Activated T-helper 2 cell treated with anti-CD3 and anti-CD28 coated beads, Interferon-gamma antibody, Interleukin-2, Interleukin-4, amounts not matched to agents 10 μg/mL and 5 μg/mL and 100 μg/mL, durations not matched to agents 14 hours and 24 hours and 36 hours (primary cell): ENCODE data around the gene PHF23. TPM values are rescaled to one million over a fixed set of nuclear protein-coding genes. Genes with fewer than 3 reads are reported as not detected.

Source experiments
- DNase-seq: peaks from one replicate; pipeline ENCODE4 v3.0.0; 2021; ENCODE audit warnings: low spot score
- H3K27ac Mint-ChIP-seq: one replicate; pipeline ENCODE4 v1.8.0; 2021; ENCODE audit warnings: mixed read lengths
- H3K27me3 Mint-ChIP-seq: one replicate; pipeline ENCODE4 v1.8.0; 2021; ENCODE audit warnings: low read depth, mixed read lengths
- H3K36me3 Mint-ChIP-seq: one replicate; pipeline ENCODE4 v1.8.0; 2021; ENCODE audit warnings: low read depth, mixed read lengths
- H3K4me1 Mint-ChIP-seq: one replicate; pipeline ENCODE4 v1.8.0; 2021; ENCODE audit warnings: low read depth, mixed read lengths
- H3K4me3 Mint-ChIP-seq: one replicate; pipeline ENCODE4 v1.8.0; 2021; ENCODE audit warnings: low read depth, mild to moderate bottlenecking, moderate library complexity, mixed read lengths
- H3K9me3 Mint-ChIP-seq: one replicate; pipeline ENCODE4 v1.8.0; 2021; ENCODE audit warnings: mixed read lengths
- intact Hi-C: fragments of 100-400 bp; cut with micrococcal nuclease; formaldehyde crosslinking; loops from one replicate; pipeline ENCODE4 v1.15.1; 2023
- total RNA-seq: library from RNA; stranded (reverse); gene quantifications from 2 replicates; pipeline ENCODE4 v1.2.3, GENCODE V29; 2022

PHF23 gene
- total RNA-seq, 1 donor from 2014 or later = 43.4 TPM

DNA sequence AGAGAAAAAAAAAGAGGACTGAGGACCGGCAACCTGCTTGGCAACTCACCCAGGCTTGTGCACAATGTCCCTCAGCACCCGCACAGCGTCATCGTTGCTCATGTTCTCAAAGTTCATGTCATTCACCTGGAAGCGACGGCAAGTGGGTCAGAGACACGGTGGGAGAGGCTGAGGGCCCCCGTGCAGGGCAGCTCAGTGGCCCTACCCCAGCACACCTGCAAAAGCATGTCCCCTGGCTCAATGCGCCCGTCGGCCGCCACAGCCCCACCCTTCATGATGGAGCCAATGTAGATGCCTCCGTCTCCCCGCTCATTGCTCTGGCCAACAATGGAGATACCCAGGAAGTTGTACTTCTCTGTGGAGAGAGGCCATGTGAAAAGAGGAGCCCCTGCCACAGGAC lies 10.3 kb downstream of the PHF23 start:
- no peak for DNase-seq
- H3K27me3 Mint-ChIP-seq = no peaks in the 10 kb centered on the region
- H3K27ac Mint-ChIP-seq = no peak overlapping the region
- peaks cover 20% of the 10 kb centered on the region for H3K4me1 Mint-ChIP-seq
- no peak overlapping the region for H3K4me3 Mint-ChIP-seq
- H3K36me3 Mint-ChIP-seq = peaks cover 60% of the 10 kb centered on the region
- H3K9me3 Mint-ChIP-seq = no peaks in the 10 kb centered on the region
- intact Hi-C loops = no loop called here

DNA sequence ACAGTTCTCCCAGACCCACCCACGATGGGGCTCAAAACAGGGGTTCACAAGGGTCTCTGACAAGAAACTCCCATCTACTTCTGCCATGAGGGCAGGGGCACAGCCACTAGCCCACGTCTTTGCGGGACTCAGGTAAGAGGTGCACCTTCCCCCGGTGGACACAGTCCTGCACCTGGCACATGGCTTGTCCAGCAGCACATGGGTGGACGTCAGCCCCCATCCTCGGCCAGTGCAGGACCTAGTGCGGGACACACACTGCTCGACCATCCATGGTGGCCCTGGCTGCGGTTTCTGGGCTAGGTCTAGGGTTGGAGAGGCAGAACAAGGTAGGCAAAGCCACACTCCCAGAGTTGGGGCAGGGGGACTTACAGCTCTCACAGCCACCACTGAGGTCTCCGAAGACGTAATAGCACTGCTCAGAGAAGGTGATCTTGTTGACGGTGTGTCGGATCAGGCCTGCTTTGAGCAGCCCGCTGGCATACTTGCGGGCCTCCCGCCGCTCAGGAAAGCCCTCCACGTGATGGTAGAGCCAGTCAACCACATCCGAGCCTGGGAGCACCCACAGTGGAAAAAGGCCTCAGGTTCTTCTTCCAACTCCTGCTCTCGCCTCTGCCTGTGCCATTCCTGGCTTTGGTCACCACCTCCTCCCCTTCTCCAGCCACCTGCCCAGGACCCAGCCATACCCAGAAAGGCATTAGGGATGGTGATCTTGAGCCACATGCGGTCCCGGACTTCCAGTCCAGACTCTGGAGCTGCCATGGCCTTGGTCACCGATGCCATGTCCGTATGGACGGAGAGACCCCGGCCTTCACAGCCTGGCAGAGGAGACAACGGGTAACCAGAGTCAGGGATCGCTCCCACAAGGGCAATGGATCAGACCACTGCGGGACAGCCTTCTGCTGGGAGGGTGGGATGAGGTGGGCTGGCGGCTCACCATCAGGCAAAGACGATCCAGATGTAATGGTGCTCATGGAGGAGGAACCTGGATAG lies 12.2 kb downstream of the PHF23 start:
- H3K36me3 Mint-ChIP-seq = peaks cover 74% of the 10 kb centered on the region
- H3K4me3 Mint-ChIP-seq = no peak overlapping the region
- intact Hi-C loops = no loop called here
- peaks cover 6% of the 10 kb centered on the region for H3K4me1 Mint-ChIP-seq
- no peaks in the 10 kb centered on the region for H3K27me3 Mint-ChIP-seq
- H3K9me3 Mint-ChIP-seq = no peaks in the 10 kb centered on the region
- no peak overlapping the region for H3K27ac Mint-ChIP-seq
- DNase-seq = no peak

DNA sequence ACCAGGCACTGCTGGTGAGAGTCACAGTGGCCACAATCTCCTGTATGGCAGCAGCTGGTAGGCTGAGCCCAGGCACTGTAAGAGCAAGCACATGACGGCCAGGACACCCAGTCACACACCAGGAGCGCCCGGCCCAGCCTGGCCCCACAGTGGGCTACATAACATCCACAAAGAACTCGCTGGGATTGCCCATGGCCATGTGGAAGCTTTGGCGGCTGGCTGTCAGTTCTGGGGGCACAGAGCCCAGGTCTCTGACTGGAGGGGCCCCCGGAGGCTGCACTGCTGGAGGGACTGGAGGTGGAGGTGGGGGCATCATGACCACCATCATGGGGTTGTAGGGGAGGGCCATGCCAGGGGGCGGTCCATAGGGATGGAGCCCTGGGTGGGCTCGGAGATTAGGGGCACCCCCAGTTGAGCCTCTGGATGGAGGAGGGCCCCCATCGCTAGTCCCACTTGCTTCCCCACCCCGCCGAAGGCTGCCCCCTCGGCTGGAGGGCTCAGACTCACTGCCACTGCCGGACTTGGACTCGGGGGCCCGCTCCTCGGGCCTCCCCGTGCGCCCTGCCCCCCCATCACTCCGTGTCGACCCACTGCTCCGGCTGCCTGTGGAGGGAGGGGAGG lies 13.4 kb downstream of the PHF23 start:
- no peak overlapping the region for H3K4me3 Mint-ChIP-seq
- H3K4me1 Mint-ChIP-seq = peaks cover 13% of the 10 kb centered on the region
- H3K27ac Mint-ChIP-seq = no peak overlapping the region
- peaks cover 81% of the 10 kb centered on the region for H3K36me3 Mint-ChIP-seq
- no peaks in the 10 kb centered on the region for H3K27me3 Mint-ChIP-seq
- no peaks in the 10 kb centered on the region for H3K9me3 Mint-ChIP-seq
- intact Hi-C loops = no loop called here
- DNase-seq = no peak

DNA sequence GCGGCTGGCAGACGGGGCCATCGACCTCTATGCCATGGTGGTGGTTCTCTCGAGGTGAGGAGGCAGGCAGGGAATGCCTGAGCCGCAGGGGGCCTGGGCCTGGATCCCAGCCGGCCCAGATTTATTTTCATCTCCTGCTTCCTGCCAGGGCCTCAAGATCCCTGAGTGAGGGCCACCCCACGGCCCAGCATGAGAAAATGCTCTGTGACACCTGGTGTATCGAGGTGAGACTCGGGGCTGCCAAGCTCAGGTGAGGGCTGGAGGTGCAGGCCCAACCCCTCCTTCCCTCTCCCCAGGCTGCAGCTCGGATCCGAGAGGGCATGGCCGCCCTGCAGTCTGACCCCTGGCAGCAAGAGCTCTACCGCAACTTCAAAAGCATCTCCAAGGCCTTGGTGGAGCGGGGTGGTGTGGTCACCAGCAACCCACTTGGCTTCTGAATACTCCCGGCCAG lies 14.6 kb downstream of the PHF23 start:
- Mint-ChIP-seq H3K27me3 (no peaks in the 10 kb centered on the region), H3K9me3 (no peaks in the 10 kb centered on the region), H3K27ac (no peak overlapping the region), H3K4me1 (peaks cover 20% of the 10 kb centered on the region), H3K4me3 (no peak overlapping the region), H3K36me3 (peaks cover 80% of the 10 kb centered on the region)
- intact Hi-C loops = no loop called here
- DNase-seq = no peak

DNA sequence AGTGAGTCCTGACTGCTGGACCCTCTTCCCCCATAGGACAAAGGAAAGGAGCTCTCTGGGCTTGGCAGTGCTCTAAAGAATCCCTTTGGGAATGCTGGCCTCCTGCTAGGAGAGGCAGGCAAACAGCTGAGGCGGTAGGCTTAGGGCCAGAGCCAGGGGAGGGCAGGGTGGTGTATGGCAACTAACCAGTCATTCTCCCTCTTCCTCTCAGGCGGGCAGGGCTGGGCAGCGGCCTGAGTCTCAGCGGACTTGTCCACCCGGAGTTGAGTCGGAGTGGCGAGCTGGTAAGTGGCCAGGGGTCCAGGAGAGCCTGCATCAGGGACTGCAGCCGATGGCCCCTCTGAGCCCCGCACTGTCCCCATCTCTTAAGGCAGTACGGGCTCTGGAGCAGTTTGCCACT lies 15.1 kb downstream of the PHF23 start:
- intact Hi-C loops = no loop called here
- no peak overlapping the region for H3K4me3 Mint-ChIP-seq
- no peaks in the 10 kb centered on the region for H3K27me3 Mint-ChIP-seq

DNA sequence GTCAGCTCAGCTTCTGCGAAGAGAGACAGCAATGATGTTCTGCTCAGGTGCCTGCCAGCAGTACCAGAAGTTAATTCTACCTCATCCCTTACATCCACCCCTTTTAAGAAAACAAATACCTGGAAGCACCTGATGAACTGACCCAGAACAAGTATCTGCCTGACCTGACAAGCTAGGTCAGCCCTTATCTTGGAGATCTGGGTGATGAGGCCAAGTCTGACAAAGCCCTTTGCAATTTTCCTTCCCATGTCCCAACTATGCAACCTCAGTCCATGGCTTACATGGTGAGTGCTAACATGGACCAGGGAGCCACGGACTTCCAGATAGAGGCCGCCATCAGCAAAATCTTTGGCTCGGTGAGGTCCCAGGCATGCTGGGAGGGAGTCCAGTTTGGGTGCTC lies 15.9 kb downstream of the PHF23 start:
- H3K27ac Mint-ChIP-seq = no peak overlapping the region
- no peaks in the 10 kb centered on the region for H3K9me3 Mint-ChIP-seq
- no peak for DNase-seq
- peaks cover 70% of the 10 kb centered on the region for H3K36me3 Mint-ChIP-seq
- intact Hi-C loops = no loop called here
- H3K4me1 Mint-ChIP-seq = peaks cover 30% of the 10 kb centered on the region
- no peak overlapping the region for H3K4me3 Mint-ChIP-seq
- no peaks in the 10 kb centered on the region for H3K27me3 Mint-ChIP-seq

More for the DNA sequence above, 15.1 kb downstream of the PHF23 start:
- Mint-ChIP-seq H3K27ac (no peak overlapping the region), H3K4me1 (peaks cover 25% of the 10 kb centered on the region), H3K36me3 (peaks cover 75% of the 10 kb centered on the region), H3K9me3 (no peaks in the 10 kb centered on the region)
- DNase-seq = no peak

DNA sequence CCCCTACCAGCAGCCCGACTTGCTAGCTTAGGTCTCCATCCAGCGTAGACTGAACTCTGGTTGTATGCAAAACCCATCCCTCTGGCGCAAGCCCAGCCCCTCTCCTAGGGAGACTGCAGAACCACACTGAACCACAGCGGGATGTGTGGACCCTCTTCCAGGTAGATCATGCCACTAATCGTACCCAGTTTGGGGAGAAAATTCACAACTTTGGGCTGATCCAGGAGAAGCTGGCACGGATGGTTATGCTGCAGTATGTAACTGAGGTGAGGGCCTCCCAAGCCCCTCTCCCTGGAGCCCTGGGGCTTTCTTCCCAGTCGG lies 16.3 kb downstream of the PHF23 start:
- no peaks in the 10 kb centered on the region for H3K9me3 Mint-ChIP-seq
- H3K27ac Mint-ChIP-seq = no peak overlapping the region
- DNase-seq = no peak
- H3K27me3 Mint-ChIP-seq = no peaks in the 10 kb centered on the region
- peaks cover 65% of the 10 kb centered on the region for H3K36me3 Mint-ChIP-seq
- H3K4me3 Mint-ChIP-seq = no peak overlapping the region
- intact Hi-C loops = no loop called here
- peaks cover 30% of the 10 kb centered on the region for H3K4me1 Mint-ChIP-seq

DNA sequence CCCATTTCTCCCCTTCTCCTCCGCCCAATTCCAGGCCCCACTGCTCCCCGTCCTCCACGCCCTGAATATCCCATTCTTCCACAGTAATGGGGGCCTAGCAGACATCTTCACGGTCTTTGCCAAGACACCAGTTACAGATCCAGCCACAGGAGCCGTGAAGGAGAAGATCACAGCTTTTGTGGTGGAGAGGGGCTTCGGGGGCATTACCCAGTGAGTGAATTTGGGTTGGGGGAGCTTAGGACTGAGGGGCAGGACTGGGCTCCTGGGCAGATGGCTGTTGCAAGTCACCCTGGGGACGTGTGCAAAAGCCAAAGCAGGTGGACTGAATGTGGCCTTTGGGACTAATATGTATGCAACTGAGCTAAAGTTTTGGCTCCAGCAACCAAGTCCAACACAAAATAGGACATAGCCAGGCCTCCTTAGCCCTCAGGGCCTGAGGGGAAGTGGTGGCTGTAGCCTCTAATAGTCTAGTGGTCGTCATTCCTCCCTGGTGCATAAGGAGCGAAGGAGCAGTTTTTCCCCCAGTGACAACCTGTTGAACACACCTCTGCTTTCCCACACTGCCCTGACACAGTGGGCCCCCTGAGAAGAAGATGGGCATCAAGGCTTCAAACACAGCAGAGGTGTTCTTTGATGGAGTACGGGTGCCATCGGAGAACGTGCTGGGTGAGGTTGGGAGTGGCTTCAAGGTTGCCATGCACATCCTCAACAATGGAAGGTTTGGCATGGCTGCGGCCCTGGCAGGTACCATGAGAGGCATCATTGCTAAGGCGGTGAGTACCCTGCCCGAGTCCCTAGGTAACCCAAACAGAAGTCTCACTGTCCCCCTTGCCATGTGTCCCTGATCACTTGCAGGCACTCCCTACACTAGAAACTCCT lies 16.9 kb downstream of the PHF23 start:
- no peak for DNase-seq
- H3K36me3 Mint-ChIP-seq = peaks cover 61% of the 10 kb centered on the region
- H3K9me3 Mint-ChIP-seq = no peaks in the 10 kb centered on the region
- H3K27me3 Mint-ChIP-seq = no peaks in the 10 kb centered on the region
- H3K27ac Mint-ChIP-seq = no peak overlapping the region
- intact Hi-C loops = no loop called here
- H3K4me1 Mint-ChIP-seq = peaks cover 33% of the 10 kb centered on the region
- H3K4me3 Mint-ChIP-seq = no peak overlapping the region

DNA sequence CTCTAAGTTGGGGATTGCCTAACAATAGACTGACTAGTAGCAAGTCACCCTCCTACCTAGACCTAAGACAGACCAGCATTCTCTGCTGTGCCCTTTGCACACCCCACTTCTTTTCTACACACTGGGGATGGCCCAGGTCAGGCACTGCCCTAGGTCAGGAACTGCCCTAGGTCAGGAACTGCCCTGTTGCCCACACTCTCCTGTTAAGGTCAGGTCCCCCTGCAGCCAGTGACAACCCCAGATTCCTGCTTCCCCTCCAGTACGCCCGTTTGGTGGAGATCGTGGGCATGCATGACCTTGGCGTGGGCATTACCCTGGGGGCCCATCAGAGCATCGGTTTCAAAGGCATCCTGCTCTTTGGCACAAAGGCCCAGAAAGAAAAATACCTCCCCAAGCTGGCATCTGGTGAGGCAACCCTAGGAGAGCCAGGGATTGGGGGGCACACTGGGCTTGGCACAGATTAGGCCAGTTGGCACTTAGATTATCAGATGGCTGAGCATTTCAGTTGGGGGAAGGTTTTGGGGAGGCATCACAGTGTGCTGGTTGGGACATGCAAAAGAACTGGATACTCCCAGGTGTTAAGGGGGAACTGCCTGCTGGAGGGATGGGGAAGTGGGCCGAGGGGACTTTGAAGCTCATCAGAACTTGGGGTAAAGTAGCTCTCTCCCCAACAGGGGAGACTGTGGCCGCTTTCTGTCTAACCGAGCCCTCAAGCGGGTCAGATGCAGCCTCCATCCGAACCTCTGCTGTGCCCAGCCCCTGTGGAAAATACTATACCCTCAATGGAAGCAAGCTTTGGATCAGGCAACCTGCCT lies 17.8 kb downstream of the PHF23 start:
- Mint-ChIP-seq H3K27ac (peak overlapping the region; percentile 91), H3K27me3 (no peaks in the 10 kb centered on the region), H3K4me3 (peak overlapping the region; percentile 99), H3K4me1 (peaks cover 36% of the 10 kb centered on the region), H3K9me3 (no peaks in the 10 kb centered on the region), H3K36me3 (peaks cover 53% of the 10 kb centered on the region)
- intact Hi-C loops = loop anchor here (1.0 kb wide), 2 partner anchors 13 to 73 kb away; partner anchors contain the start of genes DVL2 and YBX2
- no peak for DNase-seq

DNA sequence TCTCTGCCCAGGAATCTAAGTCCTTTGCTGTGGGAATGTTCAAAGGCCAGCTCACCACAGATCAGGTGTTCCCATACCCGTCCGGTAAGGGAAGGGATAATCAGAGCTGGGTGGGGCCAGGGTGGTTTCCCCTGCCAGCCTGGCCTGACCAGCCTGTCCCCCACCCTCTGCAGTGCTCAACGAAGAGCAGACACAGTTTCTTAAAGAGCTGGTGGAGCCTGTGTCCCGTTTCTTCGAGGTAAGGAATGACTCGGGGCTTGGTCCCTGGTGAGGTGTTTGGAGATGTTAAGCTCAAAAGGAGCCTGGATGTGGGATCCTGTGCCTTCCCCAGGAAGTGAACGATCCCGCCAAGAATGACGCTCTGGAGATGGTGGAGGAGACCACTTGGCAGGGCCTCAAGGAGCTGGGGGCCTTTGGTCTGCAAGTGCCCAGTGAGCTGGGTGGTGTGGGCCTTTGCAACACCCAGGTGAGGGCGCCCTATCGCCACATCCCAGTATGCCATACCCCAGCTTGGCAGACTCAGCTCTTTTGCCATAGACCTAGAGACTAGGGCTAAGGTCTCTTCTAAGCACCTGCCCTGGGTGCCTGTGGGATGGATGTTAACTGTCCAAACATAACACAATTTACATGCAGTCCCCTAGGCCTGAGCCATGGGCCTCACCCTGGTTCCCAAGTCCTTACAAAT lies 18.5 kb downstream of the PHF23 start:
- Mint-ChIP-seq H3K4me1 (peaks cover 44% of the 10 kb centered on the region), H3K36me3 (peaks cover 49% of the 10 kb centered on the region), H3K27me3 (no peaks in the 10 kb centered on the region), H3K27ac (peak overlapping the region; percentile 91), H3K9me3 (no peaks in the 10 kb centered on the region), H3K4me3 (peak overlapping the region; percentile 99)
- DNase-seq = peak; percentile 47
- intact Hi-C loops = loop anchor here (1.0 kb wide), 2 partner anchors 14 to 74 kb away; partner anchors contain the start of genes DVL2 and YBX2

DNA sequence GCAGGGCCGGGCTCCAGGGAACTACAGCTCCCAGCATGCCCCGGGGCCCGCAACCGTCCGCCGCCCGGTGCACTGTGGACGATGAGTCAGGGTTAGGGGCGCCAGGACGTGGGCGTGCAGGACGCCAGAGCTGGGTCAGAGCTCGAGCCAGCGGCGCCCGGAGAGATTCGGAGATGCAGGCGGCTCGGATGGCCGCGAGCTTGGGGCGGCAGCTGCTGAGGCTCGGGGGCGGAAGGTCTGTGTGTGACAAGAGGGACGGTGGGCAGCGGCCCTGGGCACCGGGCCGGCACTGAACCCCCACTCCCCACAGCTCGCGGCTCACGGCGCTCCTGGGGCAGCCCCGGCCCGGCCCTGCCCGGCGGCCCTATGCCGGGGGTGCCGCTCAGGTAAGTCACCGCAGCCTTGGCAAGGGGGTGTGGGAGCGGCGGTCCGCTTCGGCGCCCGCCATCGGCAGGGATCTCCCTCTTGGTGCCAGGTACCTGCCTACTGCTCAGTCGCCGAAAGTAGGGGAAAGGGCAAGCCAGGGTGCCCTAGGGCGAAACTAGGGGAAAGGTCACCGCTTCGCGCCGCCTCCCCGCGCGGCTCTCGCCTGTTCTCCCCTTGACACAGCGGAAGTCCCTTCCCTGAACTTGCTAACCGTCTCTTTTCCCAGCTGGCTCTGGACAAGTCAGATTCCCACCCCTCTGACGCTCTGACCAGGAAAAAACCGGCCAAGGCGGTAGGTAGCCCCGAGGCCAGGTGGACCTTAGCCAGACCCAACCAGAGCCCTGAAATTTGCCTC lies 19.3 kb downstream of the PHF23 start, which contains the start of the genes ACADVL and DLG4:
Gene ACADVL, plus strand, starts transcription at position 127 of the 781 bp plus-strand sequence. Its CDS starts 47 bp downstream, at position 174.
Gene DLG4, minus strand, starts transcription at position 25 of the 781 bp plus-strand sequence.
- no peaks in the 10 kb centered on the region for H3K27me3 Mint-ChIP-seq
- H3K27ac Mint-ChIP-seq = peak within 1 kb of the TSS; percentile 98
- H3K4me3 Mint-ChIP-seq = peak within 1 kb of the TSS; percentile 99
- intact Hi-C loops = loop anchor here (1.0 kb wide), 1 partner anchor 185 kb away; no protein-coding TSS in a partner anchor
- H3K9me3 Mint-ChIP-seq = no peaks in the 10 kb centered on the region
- peaks cover 45% of the 10 kb centered on the region for H3K36me3 Mint-ChIP-seq
- H3K4me1 Mint-ChIP-seq = peaks cover 48% of the 10 kb centered on the region
- peak; percentile 67 for DNase-seq
